ENCODE results near the gene TAF4B. TPM values are rescaled to one million over a fixed set of nuclear protein-coding genes. Genes with fewer than 3 reads are reported as not detected.
"Not testable (repeated sequence)": the region's sequence is repeated elsewhere in the genome, so short reads cannot be mapped to it uniquely, and the experiment has no call there.

Gene TAF4B
- total RNA-seq, 1 experiment from 2014 or later: 8.3 TPM

GRCh38 chr18:26192233-26192632 lies 34.0 kb upstream of the TAF4B start:
- ChIA-PET CTCF (no interaction called here), POLR2A (ENCODE audit: unreplicated experiment) (no interaction called here)
- TF ChIP-seq EZH2 (IDR thresholded peaks at IDR 0.05; ENCODE audit: low read length, unreplicated experiment) (no peak), EZH2phosphoT487 (IDR thresholded peaks at IDR 0.05; ENCODE audit: borderline replicate concordance, low read length) (no peak)
- TF ChIP-seq, protein P1, sequence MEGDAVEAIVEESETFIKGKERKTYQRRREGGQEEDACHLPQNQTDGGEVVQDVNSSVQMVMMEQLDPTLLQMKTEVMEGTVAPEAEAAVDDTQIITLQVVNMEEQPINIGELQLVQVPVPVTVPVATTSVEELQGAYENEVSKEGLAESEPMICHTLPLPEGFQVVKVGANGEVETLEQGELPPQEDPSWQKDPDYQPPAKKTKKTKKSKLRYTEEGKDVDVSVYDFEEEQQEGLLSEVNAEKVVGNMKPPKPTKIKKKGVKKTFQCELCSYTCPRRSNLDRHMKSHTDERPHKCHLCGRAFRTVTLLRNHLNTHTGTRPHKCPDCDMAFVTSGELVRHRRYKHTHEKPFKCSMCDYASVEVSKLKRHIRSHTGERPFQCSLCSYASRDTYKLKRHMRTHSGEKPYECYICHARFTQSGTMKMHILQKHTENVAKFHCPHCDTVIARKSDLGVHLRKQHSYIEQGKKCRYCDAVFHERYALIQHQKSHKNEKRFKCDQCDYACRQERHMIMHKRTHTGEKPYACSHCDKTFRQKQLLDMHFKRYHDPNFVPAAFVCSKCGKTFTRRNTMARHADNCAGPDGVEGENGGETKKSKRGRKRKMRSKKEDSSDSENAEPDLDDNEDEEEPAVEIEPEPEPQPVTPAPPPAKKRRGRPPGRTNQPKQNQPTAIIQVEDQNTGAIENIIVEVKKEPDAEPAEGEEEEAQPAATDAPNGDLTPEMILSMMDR (conservative IDR thresholded peaks at IDR 0.05; ENCODE audit: low read depth, low read length): no peak
- Histone ChIP-seq H3K36me3 (ENCODE audit: low read depth, low read length) (no peaks in the 10 kb centered on the region), H3K4me3 (ENCODE audit: low read length) (no peak overlapping the region), H3K27ac (ENCODE audit: low read length) (no peak overlapping the region), H3K9me3 (ENCODE audit: low read length) (no peaks in the 10 kb centered on the region), H3K79me2 (ENCODE audit: low read length) (no peaks in the 10 kb centered on the region), H3K4me2 (ENCODE audit: low read length) (no peak overlapping the region), H2AFZ (ENCODE audit: low read length) (no peak overlapping the region), H3K27me3 (ENCODE audit: low read length) (no peaks in the 10 kb centered on the region), H3K4me1 (ENCODE audit: insufficient read depth, low read length) (no peaks in the 10 kb centered on the region), H3K9me2 (replicated peaks; ENCODE audit: low read length) (no peaks in the 10 kb centered on the region), H3F3A (ENCODE audit: low read length, unreplicated experiment) (no peaks in the 10 kb centered on the region), H3K9ac (ENCODE audit: low read length) (no peak overlapping the region), H4K20me1 (ENCODE audit: low read length) (no peaks in the 10 kb centered on the region)
- no TSS peak for BruUV-seq (replicated peaks)
- intact Hi-C loops (cut with micrococcal nuclease): no loop called here
- DNase-seq (no peak), ATAC-seq (no peak)

GRCh38 chr18:26196605-26197004 lies 29.6 kb upstream of the TAF4B start:
- intact Hi-C loops (cut with micrococcal nuclease): no loop called here
- Histone ChIP-seq H3K4me2 (ENCODE audit: low read length) (no peak overlapping the region), H3K9me2 (replicated peaks; ENCODE audit: low read length) (no peaks in the 10 kb centered on the region), H4K20me1 (ENCODE audit: low read length) (no peaks in the 10 kb centered on the region), H3K36me3 (ENCODE audit: low read depth, low read length) (no peaks in the 10 kb centered on the region), H3K79me2 (ENCODE audit: low read length) (no peaks in the 10 kb centered on the region), H3F3A (ENCODE audit: low read length, unreplicated experiment) (no peaks in the 10 kb centered on the region), H3K4me3 (ENCODE audit: low read length) (no peak overlapping the region), H3K9ac (ENCODE audit: low read length) (no peak overlapping the region), H3K4me1 (ENCODE audit: insufficient read depth, low read length) (no peaks in the 10 kb centered on the region), H2AFZ (ENCODE audit: low read length) (no peak overlapping the region), H3K27ac (ENCODE audit: low read length) (no peak overlapping the region), H3K9me3 (ENCODE audit: low read length) (no peaks in the 10 kb centered on the region), H3K27me3 (ENCODE audit: low read length) (peaks cover 20% of the 10 kb centered on the region)
- DNase-seq (no peak), ATAC-seq (no peak)
- CTCF ChIA-PET: no interaction called here
- POLR2A ChIA-PET (ENCODE audit: unreplicated experiment): no interaction called here
- no TSS peak for BruUV-seq (replicated peaks)
- TF ChIP-seq EZH2phosphoT487 (IDR thresholded peaks at IDR 0.05; ENCODE audit: borderline replicate concordance, low read length): no peak
- TF ChIP-seq, protein P1 (conservative IDR thresholded peaks at IDR 0.05; ENCODE audit: low read depth, low read length): no peak
- TF ChIP-seq EZH2 (IDR thresholded peaks at IDR 0.05; ENCODE audit: low read length, unreplicated experiment): no peak

- intact Hi-C loops (cut with micrococcal nuclease); H3K9me2 ChIP-seq (replicated peaks; ENCODE audit: low read length); DNase-seq; H3K9me3 ChIP-seq (ENCODE audit: low read length); H3K4me3 ChIP-seq (ENCODE audit: low read length); H4K20me1 ChIP-seq (ENCODE audit: low read length); H3K9ac ChIP-seq (ENCODE audit: low read length); BruUV-seq (replicated peaks); H3K4me1 ChIP-seq (ENCODE audit: insufficient read depth, low read length); ATAC-seq; POLR2A ChIA-PET (ENCODE audit: unreplicated experiment); H3K36me3 ChIP-seq (ENCODE audit: low read depth, low read length); H3K27ac ChIP-seq (ENCODE audit: low read length); H3K4me2 ChIP-seq (ENCODE audit: low read length); H3K79me2 ChIP-seq (ENCODE audit: low read length); H2AFZ ChIP-seq (ENCODE audit: low read length); H3F3A ChIP-seq (ENCODE audit: low read length, unreplicated experiment); CTCF ChIA-PET: not testable (repeated sequence)
- peaks cover 38% of the 10 kb centered on the region for H3K27me3 ChIP-seq (ENCODE audit: low read length)
These were observed 24.2 kb upstream of the TAF4B start for GRCh38 chr18:26202001-26202400.

Data from PC-3 (cell line).